ENCODE results near the gene WWOX.

WWOX gene

DNA sequence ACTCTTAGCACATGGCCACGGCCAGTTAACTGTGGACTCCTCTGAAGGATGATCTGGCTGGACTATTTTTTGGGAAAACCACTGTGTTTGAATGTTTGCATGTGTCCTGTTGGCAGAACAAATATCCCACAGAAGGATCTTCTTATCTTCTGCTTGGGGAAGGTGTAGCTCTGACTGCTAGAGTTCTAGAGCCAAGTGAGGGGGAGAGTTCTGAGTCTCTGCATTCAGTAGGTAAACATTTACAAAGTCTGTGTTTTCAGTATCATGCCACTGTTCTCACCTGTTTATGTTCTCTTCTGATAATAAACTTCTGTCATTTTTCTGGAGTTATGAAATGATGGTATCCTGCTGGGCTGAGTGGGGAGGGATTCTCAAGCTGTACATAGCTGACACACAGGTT lies 241.1 kb downstream of the WWOX start:
- no peak overlapping the region for H3K4me2 ChIP-seq (ENCODE audit: low read depth, low read length)
- no peak overlapping the region for H3K27ac ChIP-seq (ENCODE audit: low read length)
- no peaks in the 10 kb centered on the region for H4K20me1 ChIP-seq (ENCODE audit: insufficient read depth, low read length)
- H3K4me1 ChIP-seq (ENCODE audit: low read length) = no peaks in the 10 kb centered on the region
- H3K9me3 ChIP-seq (replicated peaks; ENCODE audit: insufficient read depth, low read length) = no peaks in the 10 kb centered on the region
- no peaks in the 10 kb centered on the region for H3K9me2 ChIP-seq (replicated peaks; ENCODE audit: insufficient read depth, low read length)
- H3K27me3 ChIP-seq (replicated peaks; ENCODE audit: insufficient read depth, low read length) = no peaks in the 10 kb centered on the region
- H2AFZ ChIP-seq (ENCODE audit: low read length) = no peak overlapping the region
- no peaks in the 10 kb centered on the region for H3F3A ChIP-seq (ENCODE audit: insufficient read depth, low read length)
- no peaks in the 10 kb centered on the region for H3K79me2 ChIP-seq (ENCODE audit: low read length)
- DNase-seq = no peak
- no peak overlapping the region for H3K4me3 ChIP-seq (ENCODE audit: low read length)
- no peak overlapping the region for H3K9ac ChIP-seq (ENCODE audit: low read length)
- TF ChIP-seq EZH2 (optimal IDR thresholded peaks at IDR 0.05; ENCODE audit: low read depth, low read length) (no peak), EZH2phosphoT487 (IDR thresholded peaks at IDR 0.05; ENCODE audit: low read length) (no peak), CTCF (IDR thresholded peaks at IDR 0.05; ENCODE audit: low read length) (no peak)
- no peaks in the 10 kb centered on the region for H3K36me3 ChIP-seq (replicated peaks; ENCODE audit: insufficient read depth, low read length)

DNA sequence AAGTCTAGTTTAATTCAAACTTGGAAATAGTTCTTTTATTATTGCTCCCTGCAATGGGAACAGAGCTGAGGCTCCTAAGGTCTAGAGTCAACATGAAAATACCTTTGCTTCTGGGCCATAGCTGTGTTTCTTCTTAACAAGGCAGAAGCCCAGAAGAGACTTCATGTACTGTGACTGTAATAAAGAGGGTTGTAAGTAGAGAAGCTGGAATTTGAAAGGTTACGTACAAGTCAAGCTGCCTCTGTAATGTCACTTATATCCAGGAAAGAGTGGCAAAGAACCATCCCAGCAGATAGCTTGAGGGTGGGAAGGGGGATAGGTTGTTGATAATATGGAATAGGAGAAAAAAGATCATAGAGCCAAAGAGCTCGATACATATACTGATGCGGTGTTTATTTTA lies 248.6 kb downstream of the WWOX start:
- Histone ChIP-seq H3K27ac (ENCODE audit: low read length) (no peak overlapping the region), H3K4me3 (ENCODE audit: low read length) (no peak overlapping the region), H3K4me1 (ENCODE audit: low read length) (no peaks in the 10 kb centered on the region), H3K4me2 (ENCODE audit: low read depth, low read length) (no peak overlapping the region), H3K27me3 (replicated peaks; ENCODE audit: insufficient read depth, low read length) (no peaks in the 10 kb centered on the region), H3K36me3 (replicated peaks; ENCODE audit: insufficient read depth, low read length) (no peaks in the 10 kb centered on the region), H3K79me2 (ENCODE audit: low read length) (no peaks in the 10 kb centered on the region), H2AFZ (ENCODE audit: low read length) (no peak overlapping the region), H3K9me3 (replicated peaks; ENCODE audit: insufficient read depth, low read length) (no peaks in the 10 kb centered on the region), H3K9me2 (replicated peaks; ENCODE audit: insufficient read depth, low read length) (no peaks in the 10 kb centered on the region), H3F3A (ENCODE audit: insufficient read depth, low read length) (no peaks in the 10 kb centered on the region), H3K9ac (ENCODE audit: low read length) (no peak overlapping the region), H4K20me1 (ENCODE audit: insufficient read depth, low read length) (no peaks in the 10 kb centered on the region)
- no peak for TF ChIP-seq EZH2phosphoT487 (IDR thresholded peaks at IDR 0.05; ENCODE audit: low read length)
- no peak for TF ChIP-seq EZH2 (optimal IDR thresholded peaks at IDR 0.05; ENCODE audit: low read depth, low read length)
- TF ChIP-seq CTCF (IDR thresholded peaks at IDR 0.05; ENCODE audit: low read length) = no peak
- no peak for DNase-seq

DNA sequence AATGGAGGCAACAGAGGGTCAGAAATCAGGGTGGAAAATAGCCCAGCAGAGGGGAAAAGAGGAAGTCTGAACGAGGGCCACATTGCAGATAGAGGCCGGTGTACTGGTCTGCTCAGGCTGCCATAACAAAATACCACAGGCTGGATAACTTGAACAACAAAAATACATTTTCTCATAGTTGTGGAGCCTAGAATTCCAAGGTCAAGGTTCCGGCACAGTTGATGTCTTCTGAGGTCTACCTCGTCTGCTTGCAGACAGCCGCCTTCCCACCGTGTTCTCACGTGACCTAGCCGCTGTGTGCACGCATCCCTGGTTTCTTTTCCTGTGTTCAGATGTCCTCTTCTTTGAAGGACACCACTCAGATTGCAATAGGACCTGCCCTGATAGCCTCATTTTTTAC lies 249.4 kb downstream of the WWOX start:
- Histone ChIP-seq H3K9me2 (replicated peaks; ENCODE audit: insufficient read depth, low read length) (no peaks in the 10 kb centered on the region), H3K9me3 (replicated peaks; ENCODE audit: insufficient read depth, low read length) (no peaks in the 10 kb centered on the region), H3K4me1 (ENCODE audit: low read length) (no peaks in the 10 kb centered on the region), H3K36me3 (replicated peaks; ENCODE audit: insufficient read depth, low read length) (no peaks in the 10 kb centered on the region), H3F3A (ENCODE audit: insufficient read depth, low read length) (no peaks in the 10 kb centered on the region), H3K27ac (ENCODE audit: low read length) (no peak overlapping the region), H3K27me3 (replicated peaks; ENCODE audit: insufficient read depth, low read length) (no peaks in the 10 kb centered on the region), H3K4me2 (ENCODE audit: low read depth, low read length) (no peak overlapping the region), H3K4me3 (ENCODE audit: low read length) (no peak overlapping the region), H2AFZ (ENCODE audit: low read length) (no peak overlapping the region), H3K79me2 (ENCODE audit: low read length) (no peaks in the 10 kb centered on the region), H3K9ac (ENCODE audit: low read length) (no peak overlapping the region), H4K20me1 (ENCODE audit: insufficient read depth, low read length) (no peaks in the 10 kb centered on the region)
- no peak for DNase-seq
- no peak for TF ChIP-seq EZH2phosphoT487 (IDR thresholded peaks at IDR 0.05; ENCODE audit: low read length)
- no peak for TF ChIP-seq EZH2 (optimal IDR thresholded peaks at IDR 0.05; ENCODE audit: low read depth, low read length)
- TF ChIP-seq CTCF (IDR thresholded peaks at IDR 0.05; ENCODE audit: low read length) = no peak

Data from MM.1S (cell line).